GM21381 (cell line): ENCODE data around the gene AATK.
"Not testable (repeated sequence)": the region's sequence is repeated elsewhere in the genome, so short reads cannot be mapped to it uniquely, and the experiment has no call there.

ENCODE experiments used
- ATAC-seq: cut with Tn5 transposase; IDR thresholded peaks from one replicate; pipeline ENCODE4 v1.9.1; 2021; ENCODE audit warnings: mild to moderate bottlenecking, moderate library complexity; ENCODE audit not compliant: unreplicated experiment

Gene AATK

DNA sequence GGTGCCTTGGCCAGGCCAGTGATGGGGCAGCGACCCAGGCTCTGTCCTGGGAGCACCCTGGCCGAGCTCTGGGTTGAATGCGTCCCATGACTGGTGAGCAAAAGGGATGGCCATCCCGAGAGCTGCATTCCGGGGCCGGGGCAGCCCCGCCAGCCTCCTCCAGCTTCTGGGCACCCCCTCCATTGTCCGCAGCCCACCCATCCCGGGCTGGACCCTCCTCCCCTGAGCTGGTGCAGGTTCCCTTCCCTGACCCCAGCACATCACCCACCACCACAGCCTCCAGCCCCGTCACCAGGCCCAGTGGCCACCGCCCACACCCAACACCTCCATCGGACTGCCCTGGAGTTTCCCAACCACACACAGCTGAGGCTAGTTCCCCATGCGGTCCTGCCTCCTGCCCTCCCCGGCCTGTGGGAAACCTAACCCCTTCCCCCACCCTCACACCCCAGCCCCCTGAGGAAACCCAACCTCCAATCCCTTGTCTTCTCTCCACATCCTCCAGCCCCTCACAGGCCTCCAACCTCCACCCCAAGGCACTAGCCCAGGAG is 17.0 kb downstream of the AATK start:
- no peak for ATAC-seq

DNA sequence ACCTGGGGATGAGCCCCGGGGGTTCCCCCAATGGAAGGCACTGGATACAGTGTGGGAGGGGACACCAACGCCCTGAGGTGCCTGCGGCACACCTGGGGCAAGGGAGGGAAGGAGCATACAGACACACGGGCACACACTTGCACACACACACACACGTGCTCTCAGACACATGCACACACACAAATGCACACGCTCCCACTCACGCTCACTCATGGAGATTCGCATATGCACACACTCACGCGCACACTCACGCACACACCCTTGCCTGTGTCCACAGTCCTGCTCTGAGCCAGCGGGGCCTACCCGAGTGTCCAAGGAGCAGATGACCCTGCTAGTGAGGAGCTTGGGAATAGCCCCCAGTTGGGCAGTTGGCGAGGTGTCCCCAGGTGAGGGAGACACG is 17.4 kb downstream of the AATK start:
- no peak for ATAC-seq

DNA sequence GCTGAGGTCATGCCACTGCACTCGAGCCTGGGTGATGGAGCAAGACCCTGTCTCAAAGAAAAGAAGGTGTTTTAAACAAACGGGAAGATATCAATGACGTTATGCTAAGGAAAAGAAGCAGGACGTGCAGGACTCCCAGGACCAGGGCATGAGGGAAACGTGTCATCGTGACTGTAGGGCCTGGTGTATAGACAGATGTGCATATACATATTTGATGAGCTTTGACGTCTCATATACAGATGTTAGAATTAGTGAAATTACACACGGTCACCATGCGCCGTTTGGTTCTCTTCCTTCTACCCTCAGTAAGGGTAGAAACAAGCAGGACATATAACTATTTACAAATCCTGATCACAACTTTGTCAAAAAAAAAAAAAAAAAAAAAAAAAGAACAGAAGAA is 18.3 kb downstream of the AATK start:
- ATAC-seq: no peak

- not testable (repeated sequence) for ATAC-seq
Measured at GRCh38 chr17:81146208-81146607, 19.8 kb downstream of the AATK start.

GRCh38 chr17:81144423-81144781 is 21.6 kb downstream of the AATK start:
- ATAC-seq: no peak

DNA sequence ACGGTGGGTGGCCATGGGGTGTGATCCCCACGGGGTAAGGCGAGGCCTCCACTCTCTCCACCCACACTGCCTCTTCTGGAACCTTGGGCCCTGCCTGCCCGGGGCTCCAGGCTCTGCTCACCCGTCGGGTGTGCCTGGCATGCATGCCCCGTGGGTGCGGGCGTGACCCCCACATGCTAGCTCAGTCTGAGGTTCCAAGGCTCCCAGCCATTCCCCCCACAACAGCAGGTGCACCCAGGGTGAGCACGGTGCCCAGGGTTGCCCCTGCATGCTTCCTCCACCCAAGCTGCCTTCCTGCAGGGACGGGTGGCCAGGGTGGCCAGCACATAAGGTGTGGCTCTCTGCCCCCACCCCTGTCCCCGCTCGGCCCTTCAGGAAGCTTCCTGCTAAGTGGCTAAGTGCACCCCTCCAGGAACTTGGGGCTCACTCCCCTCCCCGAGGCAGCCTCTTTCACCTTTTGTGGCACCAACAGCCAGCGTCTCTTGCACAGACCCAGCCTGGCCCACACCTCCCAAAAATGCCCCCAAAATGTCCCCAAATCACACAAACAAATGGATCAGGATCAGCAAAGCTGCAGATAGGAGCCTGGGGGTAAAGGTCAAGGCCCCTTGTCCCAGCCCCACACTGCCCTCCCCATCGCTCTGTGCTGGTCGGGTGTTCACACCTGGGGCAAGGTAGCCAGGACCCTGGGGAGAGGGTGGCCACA is 22.2 kb downstream of the AATK start:
- no peak for ATAC-seq

- ATAC-seq: no peak
Measured at GRCh38 chr17:81143200-81143527, 22.9 kb downstream of the AATK start.

DNA sequence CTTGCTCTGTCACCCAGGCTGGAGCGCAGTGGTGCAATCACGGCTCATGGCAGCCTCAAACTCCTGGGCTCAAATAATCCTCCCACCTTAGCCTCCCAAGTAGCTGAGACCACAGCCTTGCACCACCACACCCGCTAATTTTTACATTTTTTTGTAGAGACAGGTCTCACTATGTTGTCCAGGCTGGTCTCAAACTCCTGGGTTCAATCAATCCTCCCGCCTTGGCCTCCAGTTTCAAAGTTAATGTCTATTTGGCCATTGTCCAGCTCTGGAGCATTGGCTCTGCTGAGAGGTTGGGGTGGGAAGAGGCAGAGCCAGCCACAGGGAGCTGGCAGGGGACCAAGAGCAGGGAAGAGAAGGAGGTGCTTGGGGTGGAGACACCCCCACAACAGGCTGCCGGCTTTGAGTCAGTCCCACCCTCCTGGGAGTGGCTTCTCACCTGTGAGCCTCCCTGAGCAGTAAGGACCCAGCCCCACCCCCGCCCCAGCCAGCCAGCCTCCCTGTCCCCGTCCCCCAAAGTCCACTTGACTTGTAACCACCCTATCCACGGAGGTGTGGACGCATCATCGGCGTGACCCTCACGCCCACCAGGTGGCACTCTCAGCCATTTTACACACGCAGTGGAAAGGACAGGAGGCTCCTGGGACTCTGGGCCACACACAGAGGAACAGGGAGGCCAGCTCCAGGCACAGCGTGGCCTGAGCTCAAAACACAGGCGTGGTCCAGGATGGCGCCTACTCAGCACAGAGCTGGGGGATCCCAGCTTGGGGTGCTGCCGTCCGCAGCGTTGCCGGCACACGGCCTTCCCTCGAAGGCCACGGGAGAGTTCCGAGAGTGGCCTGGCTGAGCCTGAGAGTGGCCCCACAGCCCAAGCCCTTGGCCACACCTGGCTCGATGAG is 23.5 kb downstream of the AATK start:
- no peak for ATAC-seq

- no peak for ATAC-seq
Measured at GRCh38 chr17:81140695-81141094, 25.3 kb downstream of the AATK start.

- no peak for ATAC-seq
Measured at GRCh38 chr17:81140018-81140417, 26.0 kb downstream of the AATK start.

- ATAC-seq: no peak
Measured at GRCh38 chr17:81139428-81139827, 26.6 kb downstream of the AATK start.

- no peak for ATAC-seq
Measured at GRCh38 chr17:81138500-81138899, 27.5 kb downstream of the AATK start.

DNA sequence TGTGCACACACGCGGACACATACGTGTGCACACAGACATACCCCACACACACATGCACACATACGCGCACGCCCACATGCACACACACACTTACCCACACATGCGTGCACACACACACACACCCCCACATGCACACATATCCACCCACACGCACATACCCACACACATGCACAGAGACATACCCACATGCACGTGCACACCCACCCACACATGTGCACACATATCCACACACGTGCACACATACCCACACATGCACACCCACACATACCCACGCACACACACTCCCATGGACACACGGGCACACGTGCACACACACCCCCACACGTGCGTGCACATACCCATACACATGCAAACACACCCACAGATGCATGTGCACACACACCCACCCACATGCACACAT is 27.9 kb downstream of the AATK start:
- ATAC-seq: no peak

DNA sequence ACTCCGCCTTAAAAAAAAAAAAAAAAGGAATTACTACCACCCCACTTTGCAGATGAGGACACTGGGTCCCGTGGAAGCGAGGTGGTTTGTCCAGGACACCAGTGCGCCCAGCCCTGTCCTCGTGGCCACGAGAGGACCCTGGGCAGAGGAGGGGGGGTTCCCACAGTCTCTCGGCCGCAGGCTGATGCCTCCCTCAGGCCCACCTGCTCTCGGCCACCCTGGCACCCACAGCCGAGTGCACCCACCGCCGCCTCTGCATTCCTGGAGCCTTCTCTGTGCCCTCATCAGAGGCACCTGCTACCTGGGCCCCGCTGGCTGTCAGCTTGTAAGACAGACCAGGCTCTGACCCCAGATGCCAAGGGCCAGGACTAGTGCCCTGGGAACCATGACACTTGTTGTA is 28.8 kb downstream of the AATK start:
- ATAC-seq: no peak

DNA sequence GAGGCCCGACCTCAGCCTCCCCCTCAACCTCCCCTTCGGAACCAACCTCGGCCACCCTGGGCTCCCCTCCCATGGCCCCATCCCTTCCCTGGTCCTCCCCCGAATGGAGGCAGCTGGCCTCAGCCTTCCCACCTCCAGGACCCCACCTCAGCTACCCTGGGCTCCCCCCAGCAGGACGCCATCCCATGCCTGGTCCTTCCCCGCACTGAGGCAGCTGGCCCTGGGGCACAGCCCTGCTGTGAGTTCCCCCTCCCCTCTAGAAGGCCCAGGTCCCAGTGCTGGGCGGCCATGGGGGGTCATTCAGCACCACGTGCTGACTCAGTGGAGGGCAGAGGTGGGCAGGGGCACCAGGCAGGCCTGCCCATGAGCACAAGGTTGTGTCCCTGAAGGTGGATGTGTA is 29.7 kb downstream of the AATK start:
- no peak for ATAC-seq

DNA sequence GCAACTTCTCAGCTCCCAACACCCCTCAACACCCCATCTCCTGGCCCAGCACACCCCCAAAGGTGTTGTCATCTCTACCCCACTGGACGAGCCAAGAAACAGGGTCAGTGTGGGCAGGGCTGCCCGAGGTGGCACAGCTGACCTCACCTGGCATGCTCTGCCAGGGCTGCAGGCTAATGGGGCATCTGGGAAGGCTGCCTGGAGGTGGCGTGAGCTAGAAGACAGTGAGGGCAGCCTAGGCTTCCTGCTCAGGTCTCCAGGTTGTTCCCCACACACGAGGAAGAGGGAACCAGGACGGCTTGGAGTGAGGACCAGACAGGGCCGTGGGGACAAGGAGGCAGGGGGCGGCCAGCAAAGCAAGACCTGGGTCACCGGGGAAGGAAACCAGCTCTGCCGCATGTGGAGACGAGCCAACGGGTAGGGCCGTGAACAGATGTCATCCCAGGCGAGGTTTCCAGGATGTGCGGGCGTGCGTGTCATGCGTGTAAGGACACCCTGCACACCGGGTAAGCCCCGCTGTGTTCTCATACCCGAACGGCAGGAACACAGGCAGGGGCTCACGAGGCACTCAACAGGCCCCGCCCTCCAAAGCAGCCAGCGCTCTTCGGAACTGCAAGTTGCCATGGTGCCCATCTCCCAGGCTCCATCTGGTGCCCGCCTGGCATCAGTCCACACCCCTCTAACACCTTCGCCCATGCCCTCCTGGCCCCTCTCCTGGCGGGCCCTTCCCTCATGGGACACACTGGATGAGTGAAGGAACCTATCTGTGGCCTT is 30.3 kb downstream of the AATK start:
- no peak for ATAC-seq

- ATAC-seq: no peak
Measured at GRCh38 chr17:81134064-81134781, 31.8 kb downstream of the AATK start.

DNA sequence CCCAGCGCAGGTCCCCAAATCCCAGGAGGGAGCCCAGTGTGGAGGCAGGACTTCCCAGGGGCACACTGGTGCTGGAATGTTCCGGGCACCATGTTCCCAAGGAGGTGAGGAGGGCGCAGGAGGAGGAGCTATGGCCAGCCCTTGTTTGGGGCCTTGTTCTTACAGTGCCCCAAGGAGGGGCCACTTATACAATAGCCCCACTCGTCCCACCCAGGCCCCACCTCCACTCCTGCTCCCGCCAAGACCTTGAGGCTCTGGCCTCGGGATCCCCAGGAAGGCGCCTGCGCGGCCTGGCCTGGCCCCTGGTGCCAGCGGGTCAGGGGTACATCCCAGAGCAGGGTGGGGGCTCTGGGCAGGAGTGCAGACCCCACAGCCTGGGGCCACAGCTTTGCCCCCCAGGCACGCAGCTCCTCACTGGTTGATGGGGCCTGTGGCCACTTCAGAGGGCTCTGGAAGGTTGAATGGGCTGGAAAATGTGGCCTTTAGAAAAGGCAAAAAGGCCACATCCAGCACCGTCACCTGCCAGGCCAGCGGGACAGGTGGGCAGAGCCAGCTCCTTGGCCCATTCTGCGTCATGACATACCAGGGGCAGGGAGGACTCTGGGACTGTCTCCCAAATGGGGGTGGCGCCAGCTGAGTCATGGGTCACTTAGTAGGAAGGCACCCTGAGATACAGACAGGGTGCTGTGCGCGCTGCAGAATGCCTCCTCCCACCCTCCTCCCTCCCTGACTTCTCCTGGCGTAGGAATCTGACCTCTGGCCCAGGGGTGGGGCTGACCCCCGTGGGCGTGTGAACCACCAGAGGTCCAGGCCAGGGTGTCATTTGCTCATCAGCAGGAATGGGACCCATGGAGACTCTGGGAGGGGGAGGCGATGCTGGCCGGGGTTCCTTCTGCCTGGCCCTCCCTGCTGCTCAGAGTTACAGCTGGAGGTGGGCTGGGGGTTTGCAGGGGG is 33.0 kb downstream of the AATK start:
- no peak for ATAC-seq

GRCh38 chr17:81132197-81132540 is 33.9 kb downstream of the AATK start:
- no peak for ATAC-seq
